Tibial nerve (tissue), 4 donors: ENCODE measurements around the gene VARS1. TPM values are rescaled to one million over a fixed set of nuclear protein-coding genes. Genes with fewer than 3 reads are reported as not detected.

Experiments
- DNase-seq, 2 donors: peaks; one replicate each; pipeline ENCODE4 v3.0.0-alpha.2; 2019; ENCODE audit warnings: low spot score in 2 of 2
- H3K27ac ChIP-seq, 4 donors: fragments of 200-600 bp; sonication (generic) in 3 of 4; one replicate each; pipeline ENCODE4 v1.5.1; 2017 to 2019; ENCODE audit warnings: mild to moderate bottlenecking in 1 of 4
- H3K27me3 ChIP-seq, 2 donors: fragments of 200-600 bp; sonication (generic) in 1 of 2; one replicate each; pipeline versions ENCODE4 v1.5.1 to v1.6.0; 2017 to 2019
- H3K36me3 ChIP-seq, 3 donors: fragments of 200-600 bp; sonication (generic); one replicate each; pipeline ENCODE4 v1.5.1; 2018 to 2019
- H3K4me1 ChIP-seq, 4 donors: fragments of 200-600 bp; sonication (generic) in 3 of 4; one replicate each; pipeline ENCODE4 v1.5.1; 2017 to 2019
- H3K4me3 ChIP-seq, 4 donors: fragments of 200-600 bp; sonication (generic) in 3 of 4; one replicate each; pipeline ENCODE4 v1.5.1; 2017 to 2019; ENCODE audit warnings: mild to moderate bottlenecking in 1 of 4, moderate library complexity in 1 of 4
- H3K9me3 ChIP-seq, 4 donors: fragments of 200-600 bp; sonication (generic) in 3 of 4; one replicate each; pipeline ENCODE4 v1.5.1; 2017 to 2019
- CTCF ChIP-seq, 5 experiments: fragments of 200-600 bp in 3 of 5; fragments of 450-650 bp in 2 of 5; sonication (generic) in 3 of 5; IDR thresholded peaks; one replicate each; pipeline ENCODE4 v1.5.1; 2016 to 2019; ENCODE audit warnings: antibody characterized with exemption in 5 of 5, mild to moderate bottlenecking in 3 of 5, moderate library complexity in 2 of 5
- EP300 ChIP-seq, 2 donors: sonication (generic); formaldehyde crosslinking; IDR thresholded peaks; one replicate each; pipeline ENCODE4 v1.6.1; 2017; ENCODE audit warnings: antibody characterized with exemption in 2 of 2, mild to moderate bottlenecking in 1 of 2
- POLR2A ChIP-seq, 2 donors: fragments of 450-650 bp; IDR thresholded peaks; one replicate each; pipeline ENCODE4 v1.6.1; 2017; ENCODE audit warnings: antibody characterized with exemption in 2 of 2, mild to moderate bottlenecking in 2 of 2, moderate library complexity in 2 of 2
- WGBS, 2 donors: methylation state at CpG; one replicate each; pipeline ENCODE4 v1.1.5; 2018; 5-methylcytosine and 5-hydroxymethylcytosine counted together
- small RNA-seq: library from RNA; depleted of rRNA; stranded (forward); fragments of <200 nt; gene quantifications from one replicate; pipeline ENCODE3, GENCODE V24; 2016
- total RNA-seq, 4 donors: library from RNA; depleted of rRNA; stranded (reverse); fragments of >200 nt; gene quantifications; one replicate each; pipeline ENCODE4 v1.1.0, GENCODE V29; 2016

The VARS1 gene
- total RNA-seq, 4 donors from 2014 or later: 40.8 to 58.6 (median 50.1) TPM

- H3K9me3 ChIP-seq: no peaks in the 10 kb centered on the region
- peaks cover 0 to 15% (median 0%) of the 10 kb centered on the region in 3 donors for H3K36me3 ChIP-seq
- no peak for DNase-seq
- no peak overlapping the region for H3K27ac ChIP-seq
- H3K27me3 ChIP-seq: no peaks in the 10 kb centered on the region
- 89 to 95% methylated on average over 8 of the region's 8 CpGs for WGBS, 2 donors
- no peak overlapping the region for H3K4me3 ChIP-seq
- TF ChIP-seq CTCF (IDR thresholded peaks at IDR 0.05) (no peak), POLR2A (IDR thresholded peaks at IDR 0.05) (no peak), EP300 (IDR thresholded peaks at IDR 0.05) (no peak)
- H3K4me1 ChIP-seq: no peaks in the 10 kb centered on the region
These were observed 46.1 kb downstream of the VARS1 start for GRCh38 chr6:31749301-31750036.

Small RNAs within 50 kb of the gene (small RNA-seq; reads per million reads assigned to genes)
- not detected for gene MSH5-SAPCD1
- gene RF00019: not detected
- gene RNU6-850P: not detected
- gene SAPCD1: not detected
- 928 reads per million, percentile 98 among the genes with 10 or more reads in this experiment for gene SNORD48
- not detected for gene SNORD52

Other genes starting within 250 kb of the VARS1 start
- 1 to 10 TPM in 3 of 4 donors, under 1 TPM in 1; 0.60 to 3.8 (median 2.2) TPM for gene ATP6V1G2, start 249.1 kb downstream of the VARS1 start, total RNA-seq
- 10 to 100 TPM; 26.2 to 30.2 (median 27.7) TPM for gene NFKBIL1, start 248.1 kb downstream of the VARS1 start, total RNA-seq
- gene LTA, start 223.5 kb downstream of the VARS1 start, total RNA-seq: not detected
- not detected for gene TNF, start 220.2 kb downstream of the VARS1 start, total RNA-seq
- gene LTB, start 213.3 kb downstream of the VARS1 start, total RNA-seq: not detected
- 10 to 100 TPM; 15.7 to 86.5 (median 20.8) TPM for gene LST1, start 209.5 kb downstream of the VARS1 start, total RNA-seq
- not detected for gene NCR3, start 202.7 kb downstream of the VARS1 start, total RNA-seq
- gene AIF1, start 180.5 kb downstream of the VARS1 start, total RNA-seq: 10 to 100 TPM; 27.1 to 66.3 (median 50.4) TPM
- 100 to 1,000 TPM in 2 of 4 donors, 10 to 100 TPM in 2; 71.4 to 113 (median 88.0) TPM for gene PRRC2A, start 175.0 kb downstream of the VARS1 start, total RNA-seq
- 100 to 1,000 TPM; 189 to 228 (median 210) TPM for gene BAG6, start 143.1 kb downstream of the VARS1 start, total RNA-seq
- 1 to 10 TPM in 1 of 4 donors, under 1 TPM in 2, not detected in 1; 0.63 to 2.0 (median 0.90) TPM for gene APOM, start 139.9 kb downstream of the VARS1 start, total RNA-seq
- gene C6orf47, start 135.0 kb downstream of the VARS1 start, total RNA-seq: 10 to 100 TPM; 13.8 to 23.3 (median 20.5) TPM
- 10 to 100 TPM; 18.8 to 30.0 (median 26.5) TPM for gene GPANK1, start 130.8 kb downstream of the VARS1 start, total RNA-seq
- gene CSNK2B, start 129.7 kb downstream of the VARS1 start, total RNA-seq: 100 to 1,000 TPM; 183 to 207 (median 188) TPM
- 10 to 100 TPM in 2 of 4 donors, 1 to 10 TPM in 2; 7.6 to 13.0 (median 9.8) TPM for gene LY6G5B, start 125.8 kb downstream of the VARS1 start, total RNA-seq
- under 1 TPM in 1 of 4 donors, not detected in 3; 0.84 TPM for gene LY6G5C, start 114.7 kb downstream of the VARS1 start, total RNA-seq
- gene ABHD16A, start 92.4 kb downstream of the VARS1 start, total RNA-seq: 10 to 100 TPM; 37.1 to 62.1 (median 49.9) TPM
- gene LY6G6F, start 88.9 kb downstream of the VARS1 start, total RNA-seq: not detected
- gene LY6G6D, start 80.4 kb downstream of the VARS1 start, total RNA-seq: not detected
- not detected for gene LY6G6C, start 74.0 kb downstream of the VARS1 start, total RNA-seq
- gene MPIG6B, start 72.4 kb downstream of the VARS1 start, total RNA-seq: not detected
- 100 to 1,000 TPM; 134 to 193 (median 166) TPM for gene DDAH2, start 66.5 kb downstream of the VARS1 start, total RNA-seq
- 100 to 1,000 TPM; 216 to 341 (median 246) TPM for gene CLIC1, start 59.2 kb downstream of the VARS1 start, total RNA-seq
- gene MSH5, start 55.7 kb downstream of the VARS1 start, total RNA-seq: 10 to 100 TPM; 12.2 to 25.5 (median 18.4) TPM
- gene SAPCD1, start 33.1 kb downstream of the VARS1 start, total RNA-seq: 1 to 10 TPM in 3 of 4 donors, not detected in 1; 1.5 to 5.5 (median 4.8) TPM
- gene VWA7, start 18.4 kb downstream of the VARS1 start, total RNA-seq: under 1 TPM; 0.21 to 0.66 (median 0.35) TPM
- gene LSM2, start 11.2 kb upstream of the VARS1 start, total RNA-seq: 10 to 100 TPM; 23.9 to 31.8 (median 28.4) TPM
- gene HSPA1L, start 19.5 kb upstream of the VARS1 start, total RNA-seq: 1 to 10 TPM in 2 of 4 donors, under 1 TPM in 2; 0.20 to 2.4 (median 1.2) TPM
- gene HSPA1A, start 19.8 kb upstream of the VARS1 start, total RNA-seq: 100 to 1,000 TPM; 170 to 304 (median 221) TPM
- gene HSPA1B, start 32.0 kb upstream of the VARS1 start, total RNA-seq: 100 to 1,000 TPM; 134 to 186 (median 168) TPM
- 10 to 100 TPM; 25.8 to 44.6 (median 33.8) TPM for gene NEU1, start 67.1 kb upstream of the VARS1 start, total RNA-seq
- under 1 TPM in 3 of 4 donors, not detected in 1; 0.22 to 0.84 (median 0.59) TPM for gene SLC44A4, start 83.2 kb upstream of the VARS1 start, total RNA-seq
- gene EHMT2, start 101.9 kb upstream of the VARS1 start, total RNA-seq: 10 to 100 TPM; 38.2 to 63.9 (median 46.8) TPM
- gene ZBTB12, start 106.3 kb upstream of the VARS1 start, total RNA-seq: 1 to 10 TPM in 3 of 4 donors, under 1 TPM in 1; 0.63 to 3.5 (median 2.9) TPM
- gene C2, start 132.0 kb upstream of the VARS1 start, total RNA-seq: 10 to 100 TPM in 1 of 4 donors, 1 to 10 TPM in 3; 4.6 to 17.4 (median 6.1) TPM
- gene CFB, start 150.3 kb upstream of the VARS1 start, total RNA-seq: 10 to 100 TPM; 15.7 to 66.5 (median 26.2) TPM
- 100 to 1,000 TPM in 1 of 4 donors, 10 to 100 TPM in 3; 74.1 to 101 (median 88.6) TPM for gene NELFE, start 163.2 kb upstream of the VARS1 start, total RNA-seq
- gene SKIC2, start 163.4 kb upstream of the VARS1 start, total RNA-seq: 10 to 100 TPM; 47.1 to 83.1 (median 48.2) TPM
- gene DXO, start 176.4 kb upstream of the VARS1 start, total RNA-seq: 10 to 100 TPM; 16.2 to 46.1 (median 34.3) TPM
- 100 to 1,000 TPM; 230 to 361 (median 258) TPM for gene C4A, start 186.3 kb upstream of the VARS1 start, total RNA-seq
- gene C4B, start 219.0 kb upstream of the VARS1 start, total RNA-seq: 100 to 1,000 TPM; 266 to 420 (median 299) TPM
- gene CYP21A2, start 242.7 kb upstream of the VARS1 start, total RNA-seq: 10 to 100 TPM in 1 of 4 donors, 1 to 10 TPM in 3; 1.0 to 15.3 (median 3.9) TPM